T-helper 22 cell (primary cell): ENCODE measurements around the gene CCDC121.

Experiments used
- DNase-seq: peaks from one replicate; pipeline ENCODE4 v3.0.0-alpha.2; 2020; ENCODE audit warnings: low read depth

Gene CCDC121, protein sequence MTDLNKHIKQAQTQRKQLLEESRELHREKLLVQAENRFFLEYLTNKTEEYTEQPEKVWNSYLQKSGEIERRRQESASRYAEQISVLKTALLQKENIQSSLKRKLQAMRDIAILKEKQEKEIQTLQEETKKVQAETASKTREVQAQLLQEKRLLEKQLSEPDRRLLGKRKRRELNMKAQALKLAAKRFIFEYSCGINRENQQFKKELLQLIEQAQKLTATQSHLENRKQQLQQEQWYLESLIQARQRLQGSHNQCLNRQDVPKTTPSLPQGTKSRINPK

DNA sequence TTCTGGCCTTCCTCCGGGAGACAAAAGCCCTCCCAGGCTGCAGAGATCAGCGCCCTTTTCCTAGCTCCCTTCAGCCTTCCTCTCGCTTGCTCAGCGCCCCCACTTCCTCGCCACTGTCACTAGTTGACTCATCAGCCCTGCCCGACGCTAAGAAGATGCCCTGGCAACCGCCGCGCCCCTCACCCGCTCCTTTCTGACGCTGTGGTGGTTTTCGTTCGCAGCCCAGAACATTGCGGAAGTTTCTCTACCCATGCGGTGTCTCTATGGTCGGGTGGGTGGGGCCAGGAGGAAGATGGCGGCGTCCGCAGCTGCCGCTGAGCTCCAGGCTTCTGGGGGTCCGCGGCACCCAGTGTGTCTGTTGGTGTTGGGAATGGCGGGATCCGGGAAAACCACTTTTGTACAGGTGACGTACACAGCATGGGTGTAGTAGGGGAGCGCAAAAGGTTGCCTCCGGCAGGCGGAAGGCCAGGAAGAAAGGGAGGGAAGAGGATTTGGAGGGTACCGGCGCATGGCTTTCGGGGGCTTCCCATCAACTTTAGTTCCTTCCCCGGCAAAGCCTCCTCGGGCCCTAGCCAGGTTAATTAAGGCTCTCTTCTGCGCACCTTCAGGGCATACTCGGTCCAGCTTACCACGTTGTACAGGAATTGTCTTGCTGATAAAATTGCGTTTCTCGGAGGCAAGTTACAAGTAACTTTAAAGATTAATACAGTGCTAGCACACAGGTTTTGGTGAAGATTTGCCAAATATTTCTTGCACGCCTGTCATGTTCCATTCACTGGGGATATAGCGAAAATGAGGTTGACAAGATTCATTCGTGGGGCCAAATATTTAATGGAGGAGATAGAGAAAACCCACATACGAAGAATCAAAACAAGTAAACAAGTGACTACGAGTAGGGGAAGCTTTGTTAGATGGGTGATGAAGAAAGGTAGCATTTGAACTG lies at the start of gene CCDC121, which contains the start of gene GPN1:
CCDC121 (minus strand) TSS at position 246 of the 943 bp plus-strand sequence. CDS start 1,213 bp downstream, outside the sequence.
GPN1 (plus strand) TSS at position 284 of the 943 bp plus-strand sequence; CDS start at position 293, 9 bp downstream.
- DNase-seq = peak; percentile 92

DNA sequence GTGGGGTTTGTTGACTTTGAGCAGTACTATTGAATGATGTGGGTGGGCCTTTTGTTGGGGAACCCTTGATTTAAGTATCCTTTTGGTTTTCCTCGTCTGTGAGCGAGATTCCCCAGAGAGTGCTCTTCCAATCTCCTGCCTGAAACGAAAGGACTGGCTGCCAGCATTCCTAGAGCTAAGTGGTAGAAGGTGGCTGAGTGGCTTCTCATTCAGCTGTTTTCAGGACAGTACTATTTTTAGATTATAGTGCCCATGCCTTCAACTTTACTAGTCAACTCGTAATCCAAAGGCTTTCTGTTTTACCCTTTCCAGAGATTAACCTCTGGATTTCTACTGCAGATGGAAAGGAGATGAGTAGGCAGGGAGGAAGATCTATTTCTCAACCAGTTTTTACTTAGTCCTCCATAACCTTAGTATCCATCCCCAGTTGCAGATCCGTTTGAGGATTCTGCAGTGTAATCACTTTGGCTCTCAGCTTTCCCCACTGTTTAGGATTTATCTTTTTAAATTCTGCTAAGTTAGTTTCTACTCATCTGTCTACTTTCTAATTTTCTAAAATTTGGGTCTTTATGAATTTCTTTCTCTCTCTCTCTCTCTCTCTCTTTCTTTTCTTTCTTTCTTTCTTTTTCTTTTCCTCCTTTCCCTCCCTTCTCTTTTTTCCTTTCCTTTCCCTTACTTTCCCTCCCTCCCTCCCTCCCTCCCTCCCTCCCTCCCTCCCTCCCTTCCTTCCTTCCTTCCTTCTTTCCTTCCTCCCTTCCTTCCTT lies 44.1 kb upstream of the CCDC121 start:
- no peak for DNase-seq

DNA sequence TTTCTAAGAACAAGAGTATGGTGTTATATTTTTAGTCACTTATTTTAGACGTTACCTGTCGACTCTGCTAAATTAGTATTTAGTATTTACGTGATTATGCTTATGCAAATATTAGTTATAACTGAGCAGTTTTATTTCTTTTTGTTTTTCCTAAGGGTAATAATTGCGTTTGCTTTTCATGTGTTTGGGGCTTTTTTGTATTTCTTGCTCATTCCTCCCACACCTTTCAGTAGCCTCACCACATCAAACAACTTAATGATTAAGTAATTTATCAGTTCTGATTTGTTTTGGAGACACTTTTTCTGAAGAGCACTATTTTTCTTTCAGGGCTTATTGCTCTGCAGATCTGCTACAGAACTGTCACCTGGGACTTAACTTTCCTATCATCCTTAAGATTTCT lies 42.4 kb upstream of the CCDC121 start:
- DNase-seq = no peak

DNA sequence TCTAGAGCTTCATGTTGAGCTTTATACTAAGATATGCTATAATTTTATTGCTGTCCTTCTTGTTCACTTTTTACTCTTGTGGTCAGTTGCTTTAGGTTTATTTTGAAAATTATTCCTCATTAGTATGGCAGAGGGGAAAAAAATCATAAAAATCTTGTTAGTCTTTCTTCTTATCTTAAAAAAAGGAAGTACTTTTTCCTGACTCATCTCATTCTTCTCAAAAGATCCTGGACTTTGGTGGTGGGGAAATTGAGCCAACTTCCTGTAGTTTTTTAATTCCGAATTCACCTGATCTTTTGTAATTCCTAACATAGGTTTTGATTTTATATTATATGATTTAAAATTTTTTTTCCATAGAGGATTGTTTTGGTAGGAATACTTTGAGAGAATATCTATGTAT lies 38.6 kb upstream of the CCDC121 start:
- DNase-seq = no peak

DNA sequence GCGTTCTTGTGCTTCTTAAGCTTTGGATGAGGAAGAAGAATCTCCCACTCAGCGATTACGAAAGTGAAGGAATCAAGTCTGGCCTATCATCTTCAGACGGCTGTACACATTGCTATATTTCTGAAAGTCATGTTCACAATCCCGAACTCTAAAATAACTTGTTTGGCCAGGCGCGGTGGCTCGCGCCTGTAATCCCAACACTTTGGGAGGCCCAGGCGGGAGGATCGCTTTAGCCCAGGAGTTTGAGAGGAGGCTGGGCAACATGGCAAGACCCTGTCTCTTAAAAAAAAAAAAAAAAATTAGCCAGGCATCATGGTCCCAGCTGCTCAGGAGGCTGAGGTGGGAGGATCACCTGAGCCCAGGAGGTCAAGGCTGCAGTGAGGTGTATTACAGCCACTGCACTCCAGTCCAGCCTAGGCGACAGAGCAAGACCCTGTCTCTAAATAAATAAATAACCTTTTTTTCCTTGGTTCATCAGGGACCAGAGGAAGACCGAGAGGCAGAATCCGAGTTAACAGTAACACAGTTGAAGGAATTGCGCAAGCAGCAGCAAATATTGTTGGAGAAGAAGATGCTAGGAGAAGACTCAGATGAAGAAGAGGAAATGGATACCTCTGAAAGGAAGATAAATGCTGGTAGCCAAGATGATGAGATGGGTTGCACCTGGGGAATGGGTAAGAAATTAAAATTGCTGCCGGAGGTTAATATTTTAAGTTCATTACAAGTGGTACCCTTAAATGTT lies 36.0 kb upstream of the CCDC121 start:
- no peak for DNase-seq

DNA sequence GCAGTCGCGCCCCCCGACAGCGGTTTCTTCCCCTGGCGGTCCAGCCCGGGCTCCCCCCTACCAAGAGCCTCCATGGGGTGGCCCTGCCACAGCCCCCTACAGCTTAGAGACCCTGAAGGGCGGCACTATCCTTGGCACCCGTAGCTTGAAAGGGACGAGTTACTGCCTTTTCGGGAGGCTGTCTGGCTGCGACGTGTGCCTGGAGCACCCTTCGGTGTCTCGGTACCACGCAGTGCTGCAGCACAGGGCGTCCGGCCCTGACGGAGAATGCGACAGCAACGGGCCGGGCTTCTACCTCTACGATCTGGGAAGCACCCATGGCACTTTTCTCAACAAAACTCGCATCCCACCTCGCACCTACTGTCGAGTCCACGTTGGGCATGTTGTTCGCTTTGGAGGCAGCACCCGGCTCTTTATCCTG lies 35.4 kb upstream of the CCDC121 start:
- DNase-seq = no peak

DNA sequence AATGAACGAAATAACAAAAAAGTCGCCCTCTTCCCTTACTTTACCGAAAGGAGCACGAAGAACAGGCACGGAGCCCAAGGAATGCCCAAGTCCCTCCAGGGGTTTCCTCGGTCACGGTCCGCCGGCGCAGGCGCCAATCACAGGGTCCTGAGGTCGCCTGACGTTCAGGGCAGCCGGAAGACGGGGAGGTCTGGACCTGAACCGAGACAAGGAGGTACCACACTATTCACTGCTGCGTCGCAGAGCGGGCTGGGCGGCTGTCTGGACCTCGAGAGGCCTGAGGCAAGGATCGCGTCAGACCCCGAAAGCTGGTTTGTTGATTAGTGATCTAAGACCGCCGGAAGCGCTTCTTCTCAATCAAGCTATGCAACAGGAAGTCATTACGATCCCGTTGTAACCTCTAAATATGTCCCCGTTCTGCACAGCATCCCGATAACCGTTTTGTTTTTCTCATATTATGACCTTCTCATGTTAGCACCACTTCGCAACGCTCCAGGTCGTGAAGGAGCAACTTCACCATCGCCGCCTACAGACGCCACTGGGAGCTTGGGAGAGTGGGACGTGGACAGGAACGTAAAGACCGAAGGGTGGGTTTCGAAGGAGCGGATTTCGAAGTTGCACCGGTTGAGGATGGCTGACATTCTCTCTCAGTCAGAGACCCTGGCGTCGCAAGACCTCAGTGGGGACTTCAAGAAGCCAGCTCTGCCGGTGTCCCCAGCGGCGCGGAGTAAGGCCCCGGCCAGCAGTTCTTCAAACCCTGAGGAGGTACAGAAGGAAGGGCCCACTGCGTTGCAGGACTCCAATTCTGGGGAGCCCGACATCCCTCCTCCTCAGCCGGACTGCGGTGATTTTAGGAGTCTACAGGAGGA lies 34.7 kb upstream of the CCDC121 start, which contains the start of the genes SLC4A1AP and SUPT7L:
SLC4A1AP (plus strand) TSS at position 605 of the 869 bp plus-strand sequence; CDS start at position 631, 26 bp downstream.
SUPT7L (minus strand) TSS at position 330 of the 869 bp plus-strand sequence. CDS start 1,422 bp downstream, outside the sequence.
- peak; percentile 56 for DNase-seq

DNA sequence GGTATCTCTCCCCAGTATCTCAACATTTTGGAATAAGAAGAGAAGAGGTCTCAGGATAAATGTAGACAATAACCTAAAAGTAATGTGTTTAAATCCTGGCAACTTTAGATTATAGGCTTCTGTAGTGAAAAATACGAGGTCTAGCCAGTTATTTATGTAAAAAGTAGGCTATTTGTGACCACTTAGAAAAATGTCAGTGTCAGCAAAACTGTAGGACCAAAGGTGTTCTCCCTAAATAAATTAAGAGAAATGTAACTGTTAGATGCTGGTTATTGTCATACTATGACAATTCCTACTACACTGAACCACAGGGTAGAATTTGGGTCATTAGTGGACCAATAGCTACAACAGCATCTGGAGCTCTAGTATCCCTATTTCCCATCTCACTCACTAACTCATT lies 32.6 kb upstream of the CCDC121 start:
- no peak for DNase-seq

DNA sequence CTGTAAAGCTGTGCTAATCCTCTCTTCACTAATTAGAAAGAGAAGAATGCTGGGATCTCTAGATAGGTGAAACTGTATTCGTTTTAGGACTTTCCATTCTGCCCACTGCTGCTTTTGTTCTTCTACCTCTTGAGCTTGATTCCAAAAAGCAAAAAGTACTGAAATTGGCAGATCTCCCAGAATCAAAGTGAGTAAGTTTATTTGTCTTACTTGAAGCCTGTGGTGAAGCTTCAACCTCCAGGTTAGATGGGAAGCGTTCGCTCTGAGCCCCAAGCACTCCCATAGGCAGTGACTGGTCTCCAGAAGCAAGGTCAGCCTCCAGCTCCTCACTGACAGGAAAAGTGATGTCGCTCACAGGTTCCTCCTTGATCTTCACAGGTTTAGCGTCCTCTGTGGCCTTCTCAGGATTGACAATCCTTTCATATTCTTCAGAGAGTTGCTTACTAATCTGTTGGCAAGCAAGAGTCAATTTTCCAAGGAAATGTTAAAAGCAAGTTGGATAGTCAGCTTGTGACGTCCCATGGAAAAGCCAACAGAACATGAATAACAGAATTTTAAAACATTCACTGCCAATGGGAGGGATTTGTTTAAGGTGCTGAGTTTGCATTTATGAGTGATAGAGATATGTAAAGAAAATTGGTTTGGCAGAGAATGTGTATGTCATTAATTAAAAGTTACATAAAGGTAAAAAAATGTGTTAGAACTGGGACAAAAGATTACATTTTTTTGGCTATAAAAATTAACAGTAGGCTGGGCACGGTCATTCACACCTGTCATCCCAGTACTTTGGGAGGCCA lies 26.5 kb upstream of the CCDC121 start:
- DNase-seq = no peak

DNA sequence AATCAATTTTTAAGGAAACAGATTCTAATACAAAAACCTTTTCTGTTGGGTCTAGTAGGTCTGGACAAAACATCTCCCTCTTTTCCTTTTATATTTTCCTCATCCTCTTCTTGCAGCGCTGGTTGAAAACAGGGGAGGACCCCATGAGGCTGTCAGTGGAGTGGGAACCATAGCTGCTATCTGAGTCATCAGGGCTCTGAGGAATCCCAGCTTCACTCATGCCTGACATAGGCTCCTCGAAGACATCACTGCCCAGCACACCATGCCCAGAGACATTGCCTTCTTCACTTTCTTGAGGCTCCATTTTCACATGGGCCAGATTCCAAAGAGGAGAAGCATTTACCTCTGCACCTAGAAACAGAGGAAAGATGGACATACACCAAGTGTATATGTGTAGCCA lies 24.6 kb upstream of the CCDC121 start:
- no peak for DNase-seq

DNA sequence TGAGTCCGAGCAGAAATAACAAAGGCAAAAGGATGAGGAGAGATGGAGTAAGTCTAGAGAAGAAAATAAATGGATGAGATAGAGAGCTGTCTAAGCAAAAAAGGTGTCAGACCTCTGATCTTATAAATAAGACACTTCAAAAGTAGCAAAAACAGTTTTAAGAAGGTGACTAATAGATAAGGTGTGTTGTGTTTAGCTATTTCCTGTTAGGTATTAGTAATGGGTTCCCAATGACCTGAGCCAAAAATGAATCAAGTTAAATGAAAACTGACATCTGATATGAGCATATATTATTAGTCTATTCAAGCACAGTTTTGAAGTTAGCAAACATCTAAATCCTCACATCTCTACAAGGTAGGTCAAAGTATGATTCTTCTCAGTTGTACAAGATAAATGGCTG lies 24.0 kb upstream of the CCDC121 start:
- DNase-seq = no peak

DNA sequence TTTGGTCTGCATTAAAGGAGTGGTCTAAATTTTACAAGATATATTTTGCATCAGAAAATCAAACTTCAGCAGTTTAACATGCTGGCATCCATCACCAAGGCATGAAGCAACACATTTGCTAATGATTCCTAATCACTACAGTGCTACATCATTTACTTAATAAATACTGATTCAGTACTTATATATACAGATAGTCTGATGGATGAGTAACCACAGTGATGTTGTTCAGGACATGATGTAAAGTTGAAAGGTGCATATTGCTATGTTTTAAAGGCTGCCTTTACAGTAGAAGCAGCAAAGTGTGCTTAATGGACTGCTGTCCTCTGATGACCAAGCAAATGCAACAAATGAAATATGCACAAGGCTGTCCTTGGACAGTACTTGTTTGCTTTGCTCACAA lies 23.5 kb upstream of the CCDC121 start:
- DNase-seq = no peak

DNA sequence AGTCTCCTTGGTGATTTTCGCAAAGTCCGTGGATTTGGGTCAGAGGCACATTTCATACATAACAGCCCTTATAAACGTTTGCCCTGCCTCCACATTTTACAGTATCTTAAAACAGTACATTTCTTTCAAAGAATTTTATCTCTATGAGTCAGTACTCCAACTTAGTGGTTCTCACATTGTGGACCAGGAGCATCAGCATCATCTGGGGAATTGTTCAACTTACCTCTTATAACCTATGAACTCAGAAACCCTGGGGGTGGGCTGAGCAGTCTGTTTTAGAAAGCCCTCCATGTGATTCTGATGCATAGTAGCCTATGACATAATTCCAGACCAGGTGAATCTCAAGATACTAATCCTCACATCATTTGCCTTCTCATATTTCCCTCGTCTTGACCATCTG lies 22.2 kb upstream of the CCDC121 start:
- no peak for DNase-seq

DNA sequence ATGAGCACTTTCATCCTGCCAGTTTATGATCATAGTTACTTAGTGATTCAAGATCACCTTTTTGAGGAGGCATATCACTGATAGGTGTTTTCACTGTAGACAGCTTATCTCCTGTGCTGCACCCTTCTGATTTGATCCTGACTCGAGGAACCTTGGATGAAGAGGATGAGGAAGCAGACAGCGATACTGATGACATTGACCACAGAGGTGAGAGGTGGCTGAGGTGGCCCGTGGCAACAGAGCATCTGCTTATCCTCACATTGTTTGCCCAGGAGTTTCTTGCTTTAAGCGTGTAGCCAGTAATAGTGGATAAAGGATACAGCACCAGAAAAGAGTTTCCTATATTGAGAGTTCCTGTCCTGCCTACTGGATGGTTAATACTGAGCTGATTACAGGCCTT lies 18.9 kb upstream of the CCDC121 start:
- no peak for DNase-seq

DNA sequence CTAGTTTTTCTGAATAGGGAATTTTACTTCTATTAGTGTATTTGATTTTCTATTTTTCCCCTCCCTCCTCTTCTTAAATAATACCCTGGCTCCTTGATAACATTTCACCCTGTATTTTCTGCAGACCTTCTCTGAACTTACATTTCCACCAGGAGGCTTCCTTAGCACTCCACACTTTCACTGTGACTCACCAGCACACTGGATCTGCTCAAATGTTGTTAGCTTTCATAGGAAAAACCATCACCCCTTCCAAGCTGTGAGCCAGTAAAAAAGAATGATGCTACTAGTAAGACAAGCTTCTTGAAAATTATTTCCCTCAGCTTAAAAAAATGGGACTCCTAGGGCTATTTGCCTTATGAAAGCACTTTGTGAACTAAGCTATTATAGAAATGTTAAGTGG lies 18.5 kb upstream of the CCDC121 start:
- DNase-seq = no peak

DNA sequence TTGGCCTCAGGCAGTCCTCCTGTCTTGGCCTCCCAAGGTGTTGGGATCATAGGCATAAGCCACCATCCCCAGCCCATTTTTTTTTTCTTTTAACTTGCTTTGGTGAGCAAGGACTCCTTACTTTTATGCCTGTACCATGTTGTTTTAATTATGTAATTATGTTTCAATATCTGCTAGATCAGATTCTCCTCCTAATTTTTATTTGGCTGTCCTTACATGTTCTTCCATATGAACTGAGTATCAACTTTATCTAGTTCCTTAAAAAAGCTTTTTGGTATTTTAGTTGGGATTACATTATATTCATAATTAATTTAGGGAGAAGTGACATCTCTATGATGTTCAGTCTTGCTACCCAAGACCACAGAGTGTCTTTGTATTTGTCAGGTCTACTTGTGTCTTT lies 16.4 kb upstream of the CCDC121 start:
- no peak for DNase-seq

DNA sequence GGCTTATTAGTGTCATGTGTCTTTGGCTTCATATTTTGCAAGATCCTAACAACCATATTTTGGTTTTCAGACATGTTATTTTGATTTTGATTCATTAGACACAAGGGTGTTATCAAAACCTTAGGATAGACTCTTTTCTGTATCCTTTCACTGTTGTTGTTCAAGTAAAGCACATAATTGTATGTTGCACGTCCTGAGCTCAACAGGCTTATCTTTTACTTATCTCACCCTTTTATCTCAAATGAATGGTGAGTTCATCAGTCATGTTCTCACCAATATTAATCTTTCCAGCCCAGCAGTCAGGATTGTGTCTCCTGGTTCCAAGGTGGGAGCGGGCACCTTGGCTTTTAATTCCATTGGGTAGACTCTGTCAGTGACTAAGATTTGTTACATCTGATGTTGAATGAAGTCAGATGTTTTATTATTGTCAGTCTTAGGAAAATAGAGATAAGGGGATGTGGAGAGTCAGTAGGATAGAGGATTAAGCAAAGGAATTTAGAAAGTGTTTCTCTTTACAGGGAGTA lies 12.0 kb upstream of the CCDC121 start:
- DNase-seq = no peak

DNA sequence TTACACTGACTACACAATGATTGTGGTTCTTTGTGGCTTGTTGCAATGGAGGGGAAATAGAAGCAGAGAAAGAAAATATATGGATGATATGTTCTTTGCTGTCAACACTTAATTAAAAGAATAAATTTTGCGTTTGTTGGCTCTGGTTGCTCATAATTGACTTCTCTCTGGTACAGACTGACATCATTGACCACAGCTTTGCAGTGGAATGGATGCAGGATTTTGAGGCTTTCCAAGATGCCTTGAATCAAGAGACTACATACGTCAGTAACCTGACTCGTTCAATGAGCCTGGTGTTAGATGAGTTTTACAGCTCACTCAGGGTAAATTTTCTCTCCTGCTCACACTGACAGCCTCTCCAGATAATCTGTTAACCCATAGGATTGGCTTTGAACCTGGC lies 9.9 kb upstream of the CCDC121 start:
- no peak for DNase-seq

DNA sequence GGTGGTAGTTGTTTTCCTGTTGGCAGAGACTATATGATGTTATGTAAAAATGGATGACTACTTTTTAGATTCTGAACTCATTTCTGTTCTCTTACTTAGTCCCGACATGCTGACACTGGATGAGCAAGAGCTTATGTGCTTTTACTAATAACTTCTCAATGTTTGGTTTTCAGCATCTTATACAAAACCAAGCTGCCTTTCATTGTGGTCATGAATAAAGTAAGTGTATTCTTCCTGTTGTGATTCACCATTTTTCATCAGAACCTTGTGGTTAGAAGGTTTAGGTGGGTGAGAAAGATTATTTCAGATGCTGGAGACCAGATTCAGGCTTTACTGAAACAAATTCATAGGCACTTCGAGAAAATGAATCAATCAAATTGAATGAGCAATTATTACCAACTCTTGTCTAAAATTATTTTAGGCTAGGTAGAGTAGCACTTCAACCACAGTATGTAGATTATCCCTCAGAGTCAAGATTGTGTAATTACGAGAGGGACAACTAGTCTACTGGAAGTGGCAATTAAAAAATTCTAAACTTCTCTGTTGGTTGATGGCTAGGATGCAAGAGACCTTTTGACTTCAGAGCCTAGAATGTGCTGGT lies 9.3 kb upstream of the CCDC121 start:
- no peak for DNase-seq
